GM12878 (cell line): ENCODE measurements around the gene ABCF1. TPM values are rescaled to one million over a fixed set of nuclear protein-coding genes. Genes with fewer than 3 reads are reported as not detected.

Source experiments
- ATAC-seq: fragments of 200-7000 bp; cut with Tn5 transposase; 3 replicates; pipeline ENCODE4 v1.9.1; 2020; ENCODE audit warnings: mild to moderate bottlenecking, moderate library complexity
- BruUV-seq: library from RNA; stranded (reverse); fragments of 400-500 nt; replicated peaks from 2 replicates; lab custom pipeline; 2021; lab: Mats Ljungman, UMichigan
- CTCF ChIA-PET: fragments of 300-600 bp; sonication (Branson Sonifier 250); formaldehyde crosslinking; extraction: SDS; loops from one replicate; lab custom pipeline; 2021; ENCODE audit warnings: inconsistent platforms; lab: Yijun Ruan, JAX
- POLR2A ChIA-PET: fragments of 350-600 bp; formaldehyde crosslinking; extraction: SDS; loops from one replicate; lab custom pipeline; 2021; ENCODE audit warnings: inconsistent platforms; lab: Charles Lee
- RAD21 ChIA-PET: fragments of 300-600 bp; sonication (Branson Sonifier 250); formaldehyde crosslinking; loops from one replicate; lab custom pipeline; 2023; ENCODE audit warnings: antibody characterized with exemption; ENCODE audit not compliant: unreplicated experiment; lab: Charles Lee
- SMC1A ChIA-PET: fragments of 300-600 bp; sonication (Branson Sonifier 250); formaldehyde crosslinking; loops from one replicate; lab custom pipeline; 2023; ENCODE audit not compliant: unreplicated experiment, uncharacterized antibody; lab: Charles Lee
- DNase-seq: peaks from one replicate; pipeline ENCODE4 v3.0.0-alpha.2; 2011; ENCODE audit warnings: low read depth, low spot score
- FAIRE-seq: peaks from 3 replicates; lab custom pipeline; 2011; peaks lifted over from hg19 to GRCh38; lab: Jason Lieb, UNC
- H2AFZ ChIP-seq: 2 replicates; pipeline ENCODE4 v1.6.0; 2011; ENCODE audit warnings: low read depth, low read length, control low read depth; ENCODE audit not compliant: control insufficient read depth
- H3K27ac ChIP-seq: 2 replicates; pipeline ENCODE4 v1.5.1; 2011; ENCODE audit warnings: control low read depth; ENCODE audit not compliant: control insufficient read depth, insufficient read depth
- H3K27me3 ChIP-seq, 2 experiments: replicated peaks in 1 of 2; 2 replicates each; pipeline versions ENCODE4 v1.6.0 to v1.6.1; 2011; ENCODE audit warnings: low read length in 1 of 2; ENCODE audit not compliant: control insufficient read depth in 2 of 2, insufficient read depth in 2 of 2
- H3K36me3 ChIP-seq, 2 experiments: 2 replicates each; pipeline ENCODE4 v1.5.1; 2011; ENCODE audit warnings: low read length in 1 of 2; ENCODE audit not compliant: control insufficient read depth in 2 of 2, insufficient read depth in 2 of 2
- H3K4me1 ChIP-seq: 2 replicates; pipeline ENCODE4 v1.6.1; 2011; ENCODE audit warnings: mild to moderate bottlenecking, low read length, moderate library complexity, mixed read lengths; ENCODE audit not compliant: control insufficient read depth, insufficient read depth
- H3K4me2 ChIP-seq: 2 replicates; pipeline ENCODE4 v1.6.0; 2011; ENCODE audit warnings: control low read depth; ENCODE audit not compliant: control insufficient read depth, insufficient read depth
- H3K4me3 ChIP-seq: fragments of 200-600 bp; sonication (generic); 2 replicates; pipeline ENCODE4 v1.5.1; 2016
- H3K79me2 ChIP-seq: 2 replicates; pipeline ENCODE4 v1.6.0; 2011; ENCODE audit warnings: low read length; ENCODE audit not compliant: control insufficient read depth, insufficient read depth
- H3K9ac ChIP-seq: 2 replicates; pipeline ENCODE4 v1.8.0; 2011; ENCODE audit warnings: low read length, control low read depth, mixed read lengths; ENCODE audit not compliant: control insufficient read depth, insufficient read depth
- H3K9me3 ChIP-seq: replicated peaks from 3 replicates; pipeline ENCODE4 v1.5.1; 2011; ENCODE audit warnings: mild to moderate bottlenecking, low read length; ENCODE audit not compliant: control insufficient read depth, insufficient read depth
- H4K20me1 ChIP-seq: 2 replicates; pipeline ENCODE4 v1.6.0; 2011; ENCODE audit not compliant: control insufficient read depth, insufficient read depth
- BACH1 ChIP-seq: fragments of 450-650 bp; IDR thresholded peaks from 2 replicates; pipeline ENCODE4 v1.6.1; 2017; ENCODE audit warnings: mild to moderate bottlenecking, borderline replicate concordance
- BCL11A ChIP-seq: IDR thresholded peaks from 2 replicates; pipeline ENCODE4 v1.6.1; 2011; ENCODE audit warnings: low read depth, low read length
- IKZF2 ChIP-seq, 2 experiments: fragments of 450-650 bp; IDR thresholded peaks; 2 replicates each; pipeline ENCODE4 v1.6.1; 2017; ENCODE audit warnings: mild to moderate bottlenecking in 2 of 2, moderate library complexity in 2 of 2
- JUND ChIP-seq: IDR thresholded peaks from 2 replicates; pipeline ENCODE4 v1.6.1; 2012; ENCODE audit warnings: low read depth, mild to moderate bottlenecking, low read length, improper control_type of control experiment, moderate library complexity
- LARP7 ChIP-seq: fragments of 450-650 bp; IDR thresholded peaks from 2 replicates; pipeline ENCODE4 v1.6.1; 2017; ENCODE audit warnings: mild to moderate bottlenecking
- MTA3 ChIP-seq: IDR thresholded peaks from 2 replicates; pipeline ENCODE4 v1.6.1; 2012; ENCODE audit warnings: low read length, inconsistent platforms, borderline replicate concordance
- RB1 ChIP-seq: fragments of 450-650 bp; formaldehyde crosslinking; IDR thresholded peaks from 2 replicates; pipeline ENCODE4 v1.6.1; 2017; ENCODE audit warnings: mild to moderate bottlenecking, borderline replicate concordance
- ZNF384 ChIP-seq: IDR thresholded peaks from 2 replicates; pipeline ENCODE4 v1.6.1; 2012; ENCODE audit warnings: low read depth, mild to moderate bottlenecking, low read length, improper control_type of control experiment, borderline replicate concordance
- WGBS: methylation state at CpG from one replicate; pipeline ENCODE4 v1.1.6; 2016; ENCODE audit warnings: low lambda C conversion rate; ENCODE audit not compliant: insufficient replicate concordance, insufficient coverage; ENCODE audit errors: missing lambda C conversion rate; 5-methylcytosine and 5-hydroxymethylcytosine counted together
- in situ Hi-C: fragments of 300-500 bp; cut with MboI; formaldehyde crosslinking; loops from 9 replicates; pipeline ENCODE4 v1.14.3; 2018; ENCODE audit warnings: mixed read lengths
- intact Hi-C: fragments of 100-400 bp; cut with micrococcal nuclease; formaldehyde crosslinking; loops from one replicate; pipeline ENCODE4 v1.14.2; 2022; ENCODE audit not compliant: unreplicated experiment
- polyA plus RNA-seq, 11 experiments: library from polyadenylated mRNA; depleted of rRNA in 4 of 11; unstranded in 6 of 11; stranded (reverse) in 5 of 11; fragments of >200 nt; fragmentation: Nextera tagmentation in 4 of 11; fragmentation: Illumina TruSeq in 1 of 11; extraction: Ambion mirVana in 4 of 11; extraction: Trizol in 1 of 11; gene quantifications; 1 replicate in 1 of 11; 2 replicates in 10 of 11; pipeline versions ENCODE4 v1.2.1 to v1.2.3, GENCODE V29; 2011 to 2016; ENCODE audit warnings: inconsistent platforms in 2 of 11, missing spikeins in 2 of 11, low read depth in 1 of 11
- total RNA-seq, 4 experiments: library from RNA; depleted of rRNA in 3 of 4; stranded (reverse); fragments of >200 nt in 3 of 4; fragmentation: Illumina TruSeq in 1 of 4; extraction: Trizol in 1 of 4; gene quantifications; 2 replicates each; pipeline versions ENCODE4 v1.2.1 to v1.2.3, GENCODE V29; 2013 to 2021
- TF ChIP-seq, protein P1 (sequence below): fragments of 450-650 bp; IDR thresholded peaks from 2 replicates; pipeline ENCODE4 v1.6.1; 2018; ENCODE audit warnings: borderline replicate concordance, mild to moderate bottlenecking; ENCODE audit not compliant: partially characterized antibody
- TF ChIP-seq, protein P2 (sequence below): IDR thresholded peaks from 2 replicates; pipeline ENCODE4 v1.6.1; 2011; ENCODE audit warnings: low read depth, low read length, improper control_type of control experiment, borderline replicate concordance
- TF ChIP-seq, protein P3 (sequence below): IDR thresholded peaks from 2 replicates; pipeline ENCODE4 v1.6.1; 2011; ENCODE audit warnings: low read depth, mild to moderate bottlenecking, low read length, moderate library complexity, borderline replicate concordance; ENCODE audit errors: extremely low read depth

The ABCF1 gene
- total and polyA plus RNA-seq, 10 of the 15 experiments (the other 5 are each of a cell fraction or from before 2014, with no cell fraction given) = 21.3 to 79.6 (median 55.9) TPM

- H3K27ac ChIP-seq = no peak overlapping the region
- no TSS peak for BruUV-seq
- TF ChIP-seq ZNF384 (no peak), BCL11A (no peak), IKZF2 (IDR thresholded peaks at IDR 0.05) (no peak), MTA3 (no peak), JUND (no peak), BACH1 (no peak), LARP7 (no peak), RB1 (no peak)
- TF ChIP-seq, protein P1, sequence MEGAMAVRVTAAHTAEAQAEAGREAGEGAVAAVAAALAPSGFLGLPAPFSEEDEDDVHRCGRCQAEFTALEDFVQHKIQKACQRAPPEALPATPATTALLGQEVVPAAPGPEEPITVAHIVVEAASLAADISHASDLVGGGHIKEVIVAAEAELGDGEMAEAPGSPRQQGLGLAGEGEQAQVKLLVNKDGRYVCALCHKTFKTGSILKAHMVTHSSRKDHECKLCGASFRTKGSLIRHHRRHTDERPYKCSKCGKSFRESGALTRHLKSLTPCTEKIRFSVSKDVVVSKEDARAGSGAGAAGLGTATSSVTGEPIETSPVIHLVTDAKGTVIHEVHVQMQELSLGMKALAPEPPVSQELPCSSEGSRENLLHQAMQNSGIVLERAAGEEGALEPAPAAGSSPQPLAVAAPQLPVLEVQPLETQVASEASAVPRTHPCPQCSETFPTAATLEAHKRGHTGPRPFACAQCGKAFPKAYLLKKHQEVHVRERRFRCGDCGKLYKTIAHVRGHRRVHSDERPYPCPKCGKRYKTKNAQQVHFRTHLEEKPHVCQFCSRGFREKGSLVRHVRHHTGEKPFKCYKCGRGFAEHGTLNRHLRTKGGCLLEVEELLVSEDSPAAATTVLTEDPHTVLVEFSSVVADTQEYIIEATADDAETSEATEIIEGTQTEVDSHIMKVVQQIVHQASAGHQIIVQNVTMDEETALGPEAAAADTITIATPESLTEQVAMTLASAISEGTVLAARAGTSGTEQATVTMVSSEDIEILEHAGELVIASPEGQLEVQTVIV = no peak
- TF ChIP-seq, protein P2, sequence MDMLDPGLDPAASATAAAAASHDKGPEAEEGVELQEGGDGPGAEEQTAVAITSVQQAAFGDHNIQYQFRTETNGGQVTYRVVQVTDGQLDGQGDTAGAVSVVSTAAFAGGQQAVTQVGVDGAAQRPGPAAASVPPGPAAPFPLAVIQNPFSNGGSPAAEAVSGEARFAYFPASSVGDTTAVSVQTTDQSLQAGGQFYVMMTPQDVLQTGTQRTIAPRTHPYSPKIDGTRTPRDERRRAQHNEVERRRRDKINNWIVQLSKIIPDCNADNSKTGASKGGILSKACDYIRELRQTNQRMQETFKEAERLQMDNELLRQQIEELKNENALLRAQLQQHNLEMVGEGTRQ = no peak
- TF ChIP-seq, protein P3, sequence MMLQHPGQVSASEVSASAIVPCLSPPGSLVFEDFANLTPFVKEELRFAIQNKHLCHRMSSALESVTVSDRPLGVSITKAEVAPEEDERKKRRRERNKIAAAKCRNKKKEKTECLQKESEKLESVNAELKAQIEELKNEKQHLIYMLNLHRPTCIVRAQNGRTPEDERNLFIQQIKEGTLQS = no peak
- no peak overlapping the region for H3K4me2 ChIP-seq
- H3K79me2 ChIP-seq = no peaks in the 10 kb centered on the region
- ChIA-PET CTCF (interaction anchor here (0.7 to 2.1 kb wide), 6 partner anchors 10 to 108 kb away, joined by 3 to 6 read pairs (median 3); partner anchors contain the start of gene PRR3), POLR2A (interaction anchor here (0.7 to 1.2 kb wide), 4 partner anchors 9 to 121 kb away, joined by 3 to 6 read pairs (median 5); partner anchors contain the start of gene ABCF1), RAD21 (no interaction called here), SMC1A (interaction anchor here (1.3 to 1.7 kb wide), 3 partner anchors 9 to 50 kb away, joined by 3 to 4 read pairs (median 4); no protein-coding TSS in a partner anchor)
- no peak overlapping the region for H2AFZ ChIP-seq
- H4K20me1 ChIP-seq = no peaks in the 10 kb centered on the region
- 38% methylated on average over 1 of the region's 1 CpG for whole genome bisulfite sequencing
- DNase-seq = no peak
- H3K27me3 ChIP-seq = no peaks in the 10 kb centered on the region
- no peak for ATAC-seq
- H3K36me3 ChIP-seq = peaks cover 19 to 22% of the 10 kb centered on the region in 2 experiments
- FAIRE-seq = no peak
- in situ Hi-C loops (no loop called here), intact Hi-C loops (no loop called here)
- no peaks in the 10 kb centered on the region for H3K4me1 ChIP-seq
- no peaks in the 10 kb centered on the region for H3K9me3 ChIP-seq
- H3K4me3 ChIP-seq = no peak overlapping the region
- no peak overlapping the region for H3K9ac ChIP-seq
Measured at GRCh38 chr6:30591008-30591407, 19.8 kb downstream of the ABCF1 start.
